Endothelial cell of umbilical vein (primary cell): ENCODE measurements around the gene PPP1R1B. TPM values are rescaled to one million over a fixed set of nuclear protein-coding genes. Genes with fewer than 3 reads are reported as not detected.

Experiments used
- BruUV-seq: library from RNA; stranded (reverse); fragments of 400-500 nt; replicated peaks from 2 replicates; lab custom pipeline; 2021; lab: Mats Ljungman, UMichigan
- CTCF ChIA-PET: fragments of 300-600, 350-600 bp; sonication (Branson Sonifier 250); formaldehyde crosslinking; loops from one replicate; lab custom pipeline; 2021; ENCODE audit warnings: antibody characterized with exemption, inconsistent platforms; lab: Charles Lee
- POLR2A ChIA-PET: fragments of 300-600, 350-600 bp; sonication (Branson Sonifier 250); formaldehyde crosslinking; loops from one replicate; lab custom pipeline; 2021; ENCODE audit warnings: antibody characterized with exemption, inconsistent platforms; lab: Charles Lee
- DNase-seq: peaks from one replicate; pipeline ENCODE4 v3.0.0-alpha.2; 2011; ENCODE audit warnings: low read depth, low spot score
- FAIRE-seq: peaks from 2 replicates; lab custom pipeline; 2011; peaks lifted over from hg19 to GRCh38; lab: Jason Lieb, UNC
- H2AFZ ChIP-seq: 2 replicates; pipeline ENCODE4 v1.6.0; 2012; ENCODE audit warnings: low read depth, low read length, control low read depth, inconsistent platforms
- H3K27ac ChIP-seq: 2 replicates; pipeline ENCODE4 v1.5.1; 2011; ENCODE audit warnings: low read depth, mild to moderate bottlenecking, control low read depth, low read length, moderate library complexity; ENCODE audit not compliant: insufficient read depth
- H3K27me3 ChIP-seq, 2 experiments: 2 replicates each; pipeline versions ENCODE4 v1.6.0 to v1.6.1; 2011; ENCODE audit warnings: low read length in 2 of 2, mixed read lengths in 1 of 2; ENCODE audit not compliant: control insufficient read depth in 2 of 2, insufficient read depth in 2 of 2
- H3K36me3 ChIP-seq, 2 experiments: 2 replicates in 1 of 2; 3 replicates in 1 of 2; pipeline ENCODE4 v1.5.1; 2011; ENCODE audit warnings: low read length in 2 of 2, mild to moderate bottlenecking in 1 of 2, moderate library complexity in 1 of 2; ENCODE audit not compliant: control insufficient read depth in 2 of 2, insufficient read depth in 2 of 2; ENCODE audit errors: extremely low read depth in 1 of 2
- H3K4me1 ChIP-seq: 3 replicates; pipeline ENCODE4 v1.5.1; 2011; ENCODE audit warnings: mild to moderate bottlenecking, low read length; ENCODE audit not compliant: control insufficient read depth, insufficient read depth; ENCODE audit errors: extremely low read depth
- H3K4me2 ChIP-seq: 2 replicates; pipeline ENCODE4 v1.6.1; 2011; ENCODE audit warnings: low read length, control low read depth, mixed read lengths; ENCODE audit not compliant: insufficient read depth
- H3K4me3 ChIP-seq, 3 experiments: fragments of 200-600 bp in 1 of 3; sonication (generic), shearing (Covaris generic) in 1 of 3; replicated peaks in 1 of 3; 2 replicates each; pipeline ENCODE4 v1.5.1; 2011 to 2016; ENCODE audit warnings: control low read depth in 3 of 3, low read length in 3 of 3, mild to moderate bottlenecking in 2 of 3, inconsistent platforms in 1 of 3, low read depth in 1 of 3, moderate library complexity in 1 of 3; ENCODE audit not compliant: insufficient read depth in 1 of 3
- H3K79me2 ChIP-seq: 2 replicates; pipeline ENCODE4 v1.6.0; 2012; ENCODE audit warnings: low read length, inconsistent platforms; ENCODE audit not compliant: control insufficient read depth, insufficient read depth
- H3K9ac ChIP-seq: replicated peaks from 2 replicates; pipeline ENCODE3; 2011; ENCODE audit warnings: low read length, control low read depth; ENCODE audit not compliant: insufficient read depth; ENCODE audit errors: extremely low read depth
- H3K9me1 ChIP-seq: replicated peaks from 3 replicates; pipeline ENCODE4 v1.6.0; 2011; ENCODE audit warnings: mild to moderate bottlenecking, low read length; ENCODE audit not compliant: control insufficient read depth, insufficient read depth; ENCODE audit errors: extremely low read depth
- H3K9me3 ChIP-seq: replicated peaks from 2 replicates; pipeline ENCODE4 v1.5.1; 2012; ENCODE audit warnings: low read length, inconsistent platforms; ENCODE audit not compliant: control insufficient read depth, insufficient read depth
- H4K20me1 ChIP-seq: replicated peaks from 2 replicates; pipeline ENCODE3; 2011; ENCODE audit warnings: mild to moderate bottlenecking, low read length; ENCODE audit not compliant: control insufficient read depth, insufficient read depth; ENCODE audit errors: extremely low read depth
- CTCF ChIP-seq, 2 donors: IDR thresholded peaks; 1 replicate in 1 of 2; 2 replicates in 1 of 2; pipeline ENCODE4 v1.5.1; 2011; ENCODE audit warnings: low read length in 2 of 2, mild to moderate bottlenecking in 2 of 2, moderate library complexity in 2 of 2, control low read depth in 1 of 2, inconsistent platforms in 1 of 2, low read depth in 1 of 2; ENCODE audit not compliant: insufficient read depth in 1 of 2; ENCODE audit errors: extremely low read depth in 1 of 2
- EZH2 ChIP-seq: IDR thresholded peaks from 2 replicates; pipeline ENCODE4 v1.6.1; 2012; ENCODE audit warnings: borderline replicate concordance, low read depth, mild to moderate bottlenecking, moderate library complexity, low read length, inconsistent platforms; ENCODE audit not compliant: severe bottlenecking
- FOS ChIP-seq: IDR thresholded peaks from 2 replicates; pipeline ENCODE4 v1.6.1; 2011; ENCODE audit warnings: mild to moderate bottlenecking, low read length, moderate library complexity, borderline replicate concordance; ENCODE audit not compliant: insufficient read depth
- GATA2 ChIP-seq: IDR thresholded peaks from 2 replicates; pipeline ENCODE4 v1.7.0; 2011; ENCODE audit warnings: low read depth, mild to moderate bottlenecking, moderate library complexity, mixed read lengths, low read length; ENCODE audit not compliant: insufficient read length, insufficient read depth
- JUN ChIP-seq: IDR thresholded peaks from 2 replicates; pipeline ENCODE4 v1.6.1; 2011; ENCODE audit warnings: borderline replicate concordance, low read depth; ENCODE audit not compliant: insufficient read length, insufficient read depth
- MYC ChIP-seq: IDR thresholded peaks from one replicate; pipeline ENCODE4 v1.6.1; 2011; ENCODE audit warnings: mild to moderate bottlenecking, low read depth, low read length
- POLR2A ChIP-seq: IDR thresholded peaks from 2 replicates; pipeline ENCODE4 v1.6.1; 2012; ENCODE audit warnings: low read depth, mild to moderate bottlenecking, control low read depth, low read length
- POLR2AphosphoS5 ChIP-seq: IDR thresholded peaks from 2 replicates; pipeline ENCODE4 v1.6.1; 2012; ENCODE audit warnings: low read depth, mild to moderate bottlenecking, control low read depth, low read length, moderate library complexity; ENCODE audit not compliant: insufficient read depth
- dilution Hi-C: fragments of 300-500 bp; cut with MboI; formaldehyde crosslinking; loops from one replicate; pipeline ENCODE4 v1.15.0; 2019; ENCODE audit warnings: low sequenced_read_pairs; ENCODE audit not compliant: extremely low pct_ligation_motif_present
- intact Hi-C: fragments of 100-400 bp; cut with micrococcal nuclease; formaldehyde crosslinking; loops from one replicate; pipeline ENCODE4 v1.10.0; 2022
- polyA plus RNA-seq, 4 experiments: library from polyadenylated mRNA; depleted of rRNA in 3 of 4; stranded (reverse) in 3 of 4; unstranded in 1 of 4; fragments of >200 nt; gene quantifications; 2 replicates each; pipeline versions ENCODE4 v1.2.1 to v1.2.3, GENCODE V29; 2011 to 2012; ENCODE audit warnings: missing spikeins in 1 of 4
- total RNA-seq: library from RNA; stranded (reverse); gene quantifications from 2 replicates; pipeline ENCODE4 v1.2.3, GENCODE V29; 2021
- TF ChIP-seq, protein P1 (sequence below): IDR thresholded peaks from 2 replicates; pipeline ENCODE4 v1.6.1; 2011; ENCODE audit not compliant: insufficient read depth, insufficient read length

Gene PPP1R1B
- total and polyA plus RNA-seq, 2 donors (not counting 3 experiments of a cell fraction or from before 2014, with no cell fraction given), result not detected

DNA sequence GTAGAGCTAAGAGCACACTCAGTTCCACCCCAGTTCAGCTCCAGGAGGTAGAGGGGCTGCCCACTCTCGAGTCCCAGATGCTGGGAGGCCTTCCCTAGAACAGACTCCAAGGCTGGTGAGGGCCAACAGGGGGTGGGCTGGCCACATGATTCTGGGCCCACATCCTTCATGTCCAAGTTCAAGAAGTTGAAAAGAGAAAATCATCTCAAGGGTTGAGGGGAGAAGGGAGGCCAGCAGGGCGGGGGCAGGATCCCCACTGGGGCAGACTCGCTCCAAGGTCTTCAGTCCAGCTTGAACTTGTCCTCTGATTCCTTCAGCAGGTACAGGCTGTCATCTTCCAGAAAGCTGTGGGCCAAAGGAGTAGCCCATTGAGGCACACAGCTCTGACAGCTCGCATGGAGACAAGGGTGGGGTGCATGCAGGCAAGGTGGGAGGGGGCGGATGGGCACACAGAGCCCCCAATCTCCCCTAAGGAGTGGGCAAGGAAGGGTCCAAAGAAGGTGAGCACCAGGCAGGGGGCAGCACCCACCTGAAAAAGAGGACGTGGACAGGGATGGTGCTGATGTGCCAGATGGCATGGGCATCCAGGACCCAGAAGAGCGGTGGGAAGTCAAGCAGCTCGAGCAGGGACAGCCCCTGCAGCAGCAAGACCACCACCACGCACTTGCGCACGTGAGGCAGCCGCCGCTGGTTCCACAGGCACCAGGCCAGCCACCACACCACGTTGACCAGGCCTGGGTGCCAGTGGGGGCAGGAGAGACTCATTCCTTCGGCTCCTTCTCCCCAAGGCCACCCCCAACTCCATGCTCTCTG, 46.0 kb downstream of the PPP1R1B start:
- Histone ChIP-seq H2AFZ (no peak overlapping the region), H3K9ac (no peak overlapping the region), H3K4me2 (no peak overlapping the region), H3K4me1 (no peaks in the 10 kb centered on the region), H3K36me3 (no peaks in the 10 kb centered on the region), H3K9me3 (no peaks in the 10 kb centered on the region), H4K20me1 (no peaks in the 10 kb centered on the region), H3K79me2 (no peaks in the 10 kb centered on the region), H3K27ac (no peak overlapping the region), H3K27me3 (peaks cover 0 to 2% of the 10 kb centered on the region in 2 experiments), H3K9me1 (no peaks in the 10 kb centered on the region), H3K4me3 (no peak overlapping the region)
- DNase-seq (no peak), FAIRE-seq (no peak)
- TF ChIP-seq MYC, result no peak
- TF ChIP-seq JUN, result no peak
- no peak for TF ChIP-seq EZH2
- TF ChIP-seq, protein P1, sequence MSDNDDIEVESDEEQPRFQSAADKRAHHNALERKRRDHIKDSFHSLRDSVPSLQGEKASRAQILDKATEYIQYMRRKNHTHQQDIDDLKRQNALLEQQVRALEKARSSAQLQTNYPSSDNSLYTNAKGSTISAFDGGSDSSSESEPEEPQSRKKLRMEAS, result no peak
- TF ChIP-seq POLR2A, result no peak
- TF ChIP-seq POLR2AphosphoS5, result no peak
- no peak for TF ChIP-seq GATA2
- no peak for TF ChIP-seq FOS
- no peak for TF ChIP-seq CTCF (IDR thresholded peaks at IDR 0.05; ENCODE audit: extremely low read depth in 1 of 2, insufficient read depth in 1 of 2, low read depth in 1 of 2, low read length in 2 of 2)
- ChIA-PET POLR2A (no interaction called here), CTCF (interaction anchor here (0.8 to 13.1 kb wide), 13 partner anchors 8 to 466 kb away, joined by 3 to 291 read pairs (median 5); no protein-coding TSS in a partner anchor)
- no TSS peak for BruUV-seq
- intact Hi-C loops, result loop anchor here (1.0 kb wide), 1 partner anchor 50 kb away; no protein-coding TSS in a partner anchor
- dilution Hi-C loops, result no loop called here
